GM23338 (cell line): ENCODE measurements around the gene UNC5C. TPM values are rescaled to one million over a fixed set of nuclear protein-coding genes. Genes with fewer than 3 reads are reported as not detected.
A peak's percentile ranks its signal among the peaks of the same experiment; 100 is the strongest.

ENCODE experiments used
- ATAC-seq: fragments of 200-7000 bp; cut with Tn5 transposase; 3 replicates; pipeline ENCODE4 v1.9.1; 2020
- DNase-seq: peaks from one replicate; pipeline ENCODE4 v3.0.0-alpha.2; 2015; ENCODE audit warnings: low spot score
- H2AFZ ChIP-seq: fragments of 200-600 bp; sonication (generic); 2 replicates; pipeline ENCODE4 v1.8.0; 2016; ENCODE audit warnings: antibody characterized with exemption, mild to moderate bottlenecking, moderate library complexity
- H3F3A ChIP-seq: fragments of 200-600 bp; sonication (generic); replicated peaks from 2 replicates; pipeline ENCODE4 v1.8.0; 2017; ENCODE audit warnings: antibody characterized with exemption, mixed run types, low read depth
- H3K27ac ChIP-seq: fragments of 200-600 bp; sonication (generic); 2 replicates; pipeline ENCODE4 v1.6.1; 2016; ENCODE audit warnings: low read depth
- H3K27me3 ChIP-seq: fragments of 200-600 bp; sonication (generic); 2 replicates; pipeline ENCODE4 v1.8.0; 2016; ENCODE audit warnings: mild to moderate bottlenecking, mixed run types, moderate library complexity; ENCODE audit not compliant: insufficient read depth
- H3K36me3 ChIP-seq: fragments of 200-600 bp; sonication (generic); 2 replicates; pipeline ENCODE4 v1.8.0; 2016; ENCODE audit warnings: mild to moderate bottlenecking; ENCODE audit not compliant: insufficient read depth
- H3K4me1 ChIP-seq: fragments of 200-600 bp; sonication (generic); 2 replicates; pipeline ENCODE4 v1.8.0; 2016; ENCODE audit warnings: mild to moderate bottlenecking, moderate library complexity; ENCODE audit not compliant: insufficient read depth
- H3K4me2 ChIP-seq: fragments of 200-600 bp; sonication (generic); 2 replicates; pipeline ENCODE4 v1.7.1; 2017; ENCODE audit warnings: mixed run types
- H3K4me3 ChIP-seq: fragments of 200-600 bp; sonication (generic); 2 replicates; pipeline ENCODE4 v1.6.1; 2016; ENCODE audit warnings: mixed run types
- H3K79me2 ChIP-seq: fragments of 200-600 bp; sonication (generic); replicated peaks from 2 replicates; pipeline ENCODE4 v1.8.0; 2017; ENCODE audit warnings: mild to moderate bottlenecking; ENCODE audit not compliant: insufficient read depth
- H3K9me2 ChIP-seq: fragments of 200-600 bp; sonication (generic); 2 replicates; pipeline ENCODE4 v1.8.0; 2017; ENCODE audit not compliant: insufficient read depth
- H4K20me1 ChIP-seq: fragments of 200-600 bp; sonication (generic); replicated peaks from 2 replicates; pipeline ENCODE4 v1.8.0; 2017; ENCODE audit warnings: mild to moderate bottlenecking; ENCODE audit not compliant: insufficient read depth
- H3K27ac Mint-ChIP-seq: 2 replicates; pipeline ENCODE4 v1.8.0; 2020; ENCODE audit warnings: inconsistent platforms, mild to moderate bottlenecking, moderate library complexity, mixed read lengths
- H3K27me3 Mint-ChIP-seq: 3 replicates; pipeline ENCODE4 v1.8.0; 2022; ENCODE audit warnings: low read depth, mild to moderate bottlenecking, moderate library complexity, mixed read lengths, inconsistent platforms; ENCODE audit not compliant: insufficient read depth, poor library complexity
- H3K36me3 Mint-ChIP-seq: 3 replicates; pipeline ENCODE4 v1.8.0; 2021; ENCODE audit warnings: low read depth, mild to moderate bottlenecking, inconsistent platforms, moderate library complexity, mixed read lengths
- H3K4me1 Mint-ChIP-seq: 3 replicates; pipeline ENCODE4 v1.8.0; 2020; ENCODE audit warnings: mild to moderate bottlenecking, inconsistent platforms, mixed read lengths
- H3K4me3 Mint-ChIP-seq: 3 replicates; pipeline ENCODE4 v1.8.0; 2021; ENCODE audit warnings: moderate library complexity, mild to moderate bottlenecking, inconsistent platforms, mixed read lengths
- H3K9me3 Mint-ChIP-seq: 3 replicates; pipeline ENCODE4 v1.8.0; 2020; ENCODE audit warnings: moderate library complexity, mild to moderate bottlenecking, inconsistent platforms, mixed read lengths
- CREB1 ChIP-seq: fragments of 250-450 bp; sonication (Bioruptor Pico); IDR thresholded peaks from 2 replicates; pipeline ENCODE4 v1.5.0; 2020; ENCODE audit warnings: low read depth, mild to moderate bottlenecking, moderate library complexity
- CTCF ChIP-seq, 2 experiments: fragments of 200-600 bp in 1 of 2; sonication (generic) in 1 of 2; conservative IDR thresholded peaks; 2 replicates each; pipeline versions ENCODE4 v1.5.1 to v1.6.1; 2016 to 2017; ENCODE audit warnings: antibody characterized with exemption in 2 of 2, low read depth in 2 of 2, mild to moderate bottlenecking in 2 of 2, moderate library complexity in 1 of 2
- EZH2 ChIP-seq: fragments of 200-600 bp; sonication (generic); IDR thresholded peaks from one replicate; pipeline ENCODE4 v1.8.0; 2017; ENCODE audit warnings: antibody characterized with exemption, mild to moderate bottlenecking, low read depth; ENCODE audit not compliant: unreplicated experiment
- EZH2phosphoT487 ChIP-seq: fragments of 200-600 bp; sonication (generic); IDR thresholded peaks from one replicate; pipeline ENCODE4 v1.8.1; 2018; ENCODE audit warnings: antibody characterized with exemption; ENCODE audit not compliant: unreplicated experiment
- ZNF114 ChIP-seq: fragments of 250-450 bp; sonication (Bioruptor Pico); IDR thresholded peaks from 2 replicates; pipeline ENCODE4 v1.5.0; 2020; ENCODE audit warnings: mild to moderate bottlenecking, moderate library complexity
- ZNF331 ChIP-seq: fragments of 250-450 bp; sonication (Bioruptor Pico); IDR thresholded peaks from 2 replicates; pipeline ENCODE4 v1.5.0; 2020; ENCODE audit warnings: low read depth, mild to moderate bottlenecking, moderate library complexity
- ZNF462 ChIP-seq: fragments of 250-450 bp; sonication (Bioruptor Pico); IDR thresholded peaks from 2 replicates; pipeline ENCODE4 v1.5.0; 2020; ENCODE audit warnings: mild to moderate bottlenecking, moderate library complexity
- polyA plus RNA-seq: library from polyadenylated mRNA; unstranded; fragments of >200 nt; fragmentation: Nextera tagmentation; extraction: Ambion mirVana; gene quantifications from 2 replicates; pipeline ENCODE4 v1.2.1, GENCODE V29; 2016
- total RNA-seq: library from RNA; depleted of rRNA; stranded (reverse); fragments of >200 nt; shearing (Covaris generic); gene quantifications from 2 replicates; pipeline ENCODE4 v1.2.3, GENCODE V29; 2014

The UNC5C gene
- total and polyA plus RNA-seq, 2 experiments from 2014 or later = 0.08 to 0.21 TPM

GRCh38 chr4:95556207-95556859 is 7.6 kb upstream of the UNC5C start:
- Histone ChIP-seq H3K27me3 (peaks cover 2% of the 10 kb centered on the region), H3K79me2 (no peaks in the 10 kb centered on the region), H3K4me3 (no peak overlapping the region), H3K9me2 (no peaks in the 10 kb centered on the region), H3K27ac (no peak overlapping the region), H2AFZ (peak overlapping the region; percentile 56), H3K4me2 (no peak overlapping the region), H3K36me3 (no peaks in the 10 kb centered on the region), H4K20me1 (no peaks in the 10 kb centered on the region), H3F3A (no peaks in the 10 kb centered on the region), H3K4me1 (peaks cover 2% of the 10 kb centered on the region; the same call in 1 of the 2 replicates)
- Mint-ChIP-seq H3K4me1 (peaks cover 15% of the 10 kb centered on the region), H3K36me3 (no peaks in the 10 kb centered on the region), H3K27ac (no peak overlapping the region), H3K4me3 (no peak overlapping the region), H3K9me3 (no peaks in the 10 kb centered on the region), H3K27me3 (no peaks in the 10 kb centered on the region)
- TF ChIP-seq EZH2 (no peak), ZNF114 (no peak), CREB1 (CRISPR knock-in tag) (no peak), ZNF462 (CRISPR knock-in tag) (no peak), EZH2phosphoT487 (no peak), CTCF (conservative IDR thresholded peaks at IDR 0.05; ENCODE audit: low read depth in 2 of 2) (no peak), ZNF331 (no peak)
- no peak for ATAC-seq
- DNase-seq = no peak
